ENCODE results near the gene MYEOV.

The MYEOV gene

GRCh38 chr11:69333149-69333710, 39.3 kb downstream of the MYEOV start:
- DNase-seq (ENCODE audit: low read depth): no peak
- H3K4me3 ChIP-seq (ENCODE audit: low read depth, low read length): no peak overlapping the region
- TF ChIP-seq CTCF (conservative IDR thresholded peaks at IDR 0.05; ENCODE audit: low read depth, low read length): no peak

GRCh38 chr11:69333879-69334278, 39.9 kb downstream of the MYEOV start:
- TF ChIP-seq CTCF (conservative IDR thresholded peaks at IDR 0.05; ENCODE audit: low read depth, low read length): no peak
- DNase-seq (ENCODE audit: low read depth): no peak
- no peak overlapping the region for H3K4me3 ChIP-seq (ENCODE audit: low read depth, low read length)

GRCh38 chr11:69335007-69335780, 41.2 kb downstream of the MYEOV start:
- no peak for TF ChIP-seq CTCF (conservative IDR thresholded peaks at IDR 0.05; ENCODE audit: low read depth, low read length)
- no peak for DNase-seq (ENCODE audit: low read depth)
- H3K4me3 ChIP-seq (ENCODE audit: low read depth, low read length): no peak overlapping the region

GRCh38 chr11:69335781-69336405, 41.9 kb downstream of the MYEOV start:
- no peak for TF ChIP-seq CTCF (conservative IDR thresholded peaks at IDR 0.05; ENCODE audit: low read depth, low read length)
- H3K4me3 ChIP-seq (ENCODE audit: low read depth, low read length): no peak overlapping the region
- DNase-seq (ENCODE audit: low read depth): no peak

GRCh38 chr11:69337211-69337721, 43.3 kb downstream of the MYEOV start:
- no peak for TF ChIP-seq CTCF (conservative IDR thresholded peaks at IDR 0.05; ENCODE audit: low read depth, low read length)
- peak; percentile 48 for DNase-seq (ENCODE audit: low read depth)
- no peak overlapping the region for H3K4me3 ChIP-seq (ENCODE audit: low read depth, low read length)

- DNase-seq (ENCODE audit: low read depth): no peak
- TF ChIP-seq CTCF (conservative IDR thresholded peaks at IDR 0.05; ENCODE audit: low read depth, low read length): no peak
- no peak overlapping the region for H3K4me3 ChIP-seq (ENCODE audit: low read depth, low read length)
Observed at GRCh38 chr11:69339041-69339733, 45.2 kb downstream of the MYEOV start.
